Uterus (tissue), 4 donors: ENCODE measurements around the gene CEP83. TPM values are rescaled to one million over a fixed set of nuclear protein-coding genes. Genes with fewer than 3 reads are reported as not detected.

Experiments used
- DNase-seq, 2 donors: peaks; one replicate each; pipeline ENCODE4 v3.0.0-alpha.2; 2019 to 2020
- H3K27ac ChIP-seq, 2 donors: fragments of 200-600 bp; sonication (generic); 1 replicate in 1 of 2; 2 replicates in 1 of 2; pipeline ENCODE4 v1.5.1; 2016 to 2018
- H3K27me3 ChIP-seq, 2 donors: fragments of 200-600 bp; sonication (generic); one replicate each; pipeline ENCODE4 v1.5.1; 2018 to 2019; ENCODE audit warnings: control low read depth in 1 of 2
- H3K36me3 ChIP-seq, 2 donors: fragments of 200-600 bp; sonication (generic); one replicate each; pipeline ENCODE4 v1.5.1; 2019; ENCODE audit warnings: control low read depth in 1 of 2
- H3K4me1 ChIP-seq, 2 donors: fragments of 200-600 bp; sonication (generic); one replicate each; pipeline ENCODE4 v1.5.1; 2018 to 2019; ENCODE audit warnings: control low read depth in 1 of 2
- H3K4me3 ChIP-seq, 2 donors: fragments of 200-600 bp; sonication (generic); 1 replicate in 1 of 2; 2 replicates in 1 of 2; pipeline ENCODE4 v1.5.1; 2018 to 2019; ENCODE audit warnings: mild to moderate bottlenecking in 1 of 2
- H3K9me3 ChIP-seq, 2 donors: fragments of 200-600 bp; sonication (generic); one replicate each; pipeline ENCODE4 v1.5.1; 2019; ENCODE audit warnings: control low read depth in 1 of 2
- CTCF ChIP-seq, 4 experiments: fragments of 200-600 bp in 2 of 4; fragments of 450-650 bp in 2 of 4; sonication (generic) in 2 of 4; IDR thresholded peaks; one replicate each; pipeline ENCODE4 v1.5.1; 2016 to 2019; ENCODE audit warnings: antibody characterized with exemption in 4 of 4, mild to moderate bottlenecking in 2 of 4, moderate library complexity in 1 of 4
- POLR2A ChIP-seq, 2 donors: fragments of 450-650 bp; IDR thresholded peaks; one replicate each; pipeline ENCODE4 v1.6.1; 2016; ENCODE audit warnings: antibody characterized with exemption in 2 of 2, mild to moderate bottlenecking in 1 of 2, moderate library complexity in 1 of 2
- intact Hi-C: fragments of 100-400 bp; cut with DNase I; formaldehyde crosslinking; loops from one replicate; pipeline ENCODE4 v1.15.1; 2023; ENCODE audit warnings: low total_unique reads
- total RNA-seq, 4 donors: library from RNA; depleted of rRNA in 3 of 4; stranded (reverse); fragments of >200 nt in 3 of 4; gene quantifications; one replicate each; pipeline versions ENCODE4 v1.1.0 to v1.2.4, GENCODE V29; 2014 to 2023
- donor health status: DM: yes; HTN: yes; CAD: no.

CEP83 gene, protein sequence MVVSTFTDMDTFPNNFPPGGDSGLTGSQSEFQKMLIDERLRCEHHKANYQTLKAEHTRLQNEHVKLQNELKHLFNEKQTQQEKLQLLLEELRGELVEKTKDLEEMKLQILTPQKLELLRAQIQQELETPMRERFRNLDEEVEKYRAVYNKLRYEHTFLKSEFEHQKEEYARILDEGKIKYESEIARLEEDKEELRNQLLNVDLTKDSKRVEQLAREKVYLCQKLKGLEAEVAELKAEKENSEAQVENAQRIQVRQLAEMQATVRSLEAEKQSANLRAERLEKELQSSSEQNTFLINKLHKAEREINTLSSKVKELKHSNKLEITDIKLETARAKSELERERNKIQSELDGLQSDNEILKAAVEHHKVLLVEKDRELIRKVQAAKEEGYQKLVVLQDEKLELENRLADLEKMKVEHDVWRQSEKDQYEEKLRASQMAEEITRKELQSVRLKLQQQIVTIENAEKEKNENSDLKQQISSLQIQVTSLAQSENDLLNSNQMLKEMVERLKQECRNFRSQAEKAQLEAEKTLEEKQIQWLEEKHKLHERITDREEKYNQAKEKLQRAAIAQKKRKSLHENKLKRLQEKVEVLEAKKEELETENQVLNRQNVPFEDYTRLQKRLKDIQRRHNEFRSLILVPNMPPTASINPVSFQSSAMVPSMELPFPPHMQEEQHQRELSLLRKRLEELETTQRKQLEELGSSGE
- 10 to 100 TPM; 14.7 to 40.7 (median 33.2) TPM for total RNA-seq

DNA sequence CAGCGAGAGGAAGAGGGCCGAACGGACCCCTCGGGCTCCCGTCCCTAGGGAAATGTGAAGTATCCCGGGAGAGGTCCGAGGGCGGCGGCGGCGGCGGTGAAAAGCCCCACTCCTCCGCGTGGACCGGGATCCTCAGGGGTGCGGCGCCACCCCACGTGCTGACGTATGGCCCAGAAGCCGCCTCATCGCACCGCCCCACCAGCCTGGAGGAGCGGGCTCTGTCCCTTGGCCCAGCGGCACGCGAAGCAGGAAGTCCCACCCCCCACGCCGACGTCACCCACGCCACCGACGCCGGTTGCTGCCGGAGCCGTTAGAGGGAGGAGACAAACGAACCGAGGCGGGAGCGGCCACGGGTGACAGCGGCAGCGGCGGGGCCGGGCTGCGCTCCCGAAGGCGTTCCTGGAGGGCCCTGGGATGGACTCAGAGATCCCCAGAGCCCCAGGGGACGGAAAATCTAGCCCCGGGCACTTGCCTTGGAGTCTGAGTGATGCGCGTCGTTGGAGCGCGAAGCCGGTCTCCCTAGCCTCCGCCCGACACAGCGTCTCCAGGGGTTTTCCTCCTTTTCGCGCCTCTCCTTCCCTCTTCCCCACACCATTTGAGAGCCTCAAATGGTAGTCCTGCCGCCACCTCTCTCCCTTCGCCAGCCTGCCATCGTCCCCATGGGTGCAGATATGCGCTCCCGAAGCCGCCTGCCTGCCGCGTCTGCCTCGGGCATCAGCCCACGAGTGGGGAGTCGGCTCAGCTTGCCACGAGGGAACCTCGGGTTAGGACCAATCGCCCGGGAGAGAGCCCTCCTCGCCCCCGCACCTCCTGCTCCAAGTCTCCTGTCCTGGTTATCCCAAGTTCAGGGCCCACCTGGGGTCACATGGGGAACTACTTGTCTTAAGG, at the start of gene CEP83:
Gene CEP83, minus strand, starts transcription at position 140 of the 888 bp plus-strand sequence. CDS start 47,377 bp downstream, outside the sequence.
- Histone ChIP-seq H3K4me1 (peaks cover 0 to 3% of the 10 kb centered on the region in 2 donors), H3K4me3 (peak within 1 kb of the TSS; percentile 71 to 78), H3K27ac (peak within 1 kb of the TSS; percentile 91 to 94), H3K27me3 (no peaks in the 10 kb centered on the region), H3K9me3 (no peaks in the 10 kb centered on the region), H3K36me3 (no peaks in the 10 kb centered on the region)
- TF ChIP-seq CTCF (IDR thresholded peaks at IDR 0.05) (no peak), POLR2A (IDR thresholded peaks at IDR 0.05) (peak; percentile 93 to 94)
- peak; percentile 97 for DNase-seq
- intact Hi-C loops: no loop called here

- Histone ChIP-seq H3K27ac (no peak overlapping the region), H3K36me3 (no peaks in the 10 kb centered on the region), H3K4me3 (no peak overlapping the region), H3K27me3 (no peaks in the 10 kb centered on the region), H3K9me3 (no peaks in the 10 kb centered on the region), H3K4me1 (no peaks in the 10 kb centered on the region)
- DNase-seq: no peak
- intact Hi-C loops: no loop called here
- TF ChIP-seq CTCF (IDR thresholded peaks at IDR 0.05): no peak
- TF ChIP-seq POLR2A (IDR thresholded peaks at IDR 0.05): no peak
These were observed 49.6 kb upstream of the CEP83 start for GRCh38 chr12:94509317-94509716.

DNA sequence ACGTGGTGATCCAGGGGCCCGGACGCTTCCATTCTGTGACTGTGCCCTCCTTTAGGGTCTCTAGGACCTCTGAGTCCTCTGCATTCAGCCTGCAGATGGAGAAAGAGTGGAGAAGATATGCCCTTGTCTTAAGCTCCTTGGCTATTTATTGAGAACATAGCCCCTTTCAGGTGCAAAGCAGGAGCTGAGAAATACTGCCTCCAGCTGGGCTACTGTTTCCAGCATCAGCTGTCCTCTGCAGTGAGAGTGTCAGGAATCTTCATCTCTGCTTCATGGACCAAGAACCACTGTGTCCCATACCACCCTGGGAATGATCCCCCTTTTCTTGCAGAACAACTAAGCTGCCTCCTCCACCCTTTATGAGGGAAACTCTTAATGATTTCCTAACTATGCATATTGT, 47.8 kb upstream of the CEP83 start:
- H3K27ac ChIP-seq: no peak overlapping the region
- H3K4me1 ChIP-seq: no peaks in the 10 kb centered on the region
- no peak for DNase-seq
- H3K36me3 ChIP-seq: no peaks in the 10 kb centered on the region
- intact Hi-C loops: no loop called here
- H3K4me3 ChIP-seq: no peak overlapping the region
- H3K9me3 ChIP-seq: no peaks in the 10 kb centered on the region
- no peaks in the 10 kb centered on the region for H3K27me3 ChIP-seq
- no peak for TF ChIP-seq POLR2A (IDR thresholded peaks at IDR 0.05)
- no peak for TF ChIP-seq CTCF (IDR thresholded peaks at IDR 0.05)

DNA sequence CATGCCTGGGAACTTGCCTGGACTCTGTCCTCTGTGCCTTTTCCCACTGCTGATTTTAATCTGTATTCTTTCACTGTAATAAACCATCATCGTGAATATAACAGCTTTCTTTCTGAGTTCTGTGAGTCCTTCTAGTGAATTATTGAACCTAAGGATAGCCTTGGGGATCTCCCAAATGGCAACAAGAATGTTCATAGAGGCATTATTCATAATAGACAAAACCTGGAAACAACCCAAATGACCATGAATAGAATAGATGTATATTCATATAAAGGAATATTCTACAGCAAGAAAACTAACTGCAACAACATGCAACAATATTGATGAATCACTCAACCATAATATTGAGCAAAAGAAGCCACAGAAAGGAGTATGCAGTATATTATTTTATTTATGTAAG, 44.7 kb upstream of the CEP83 start:
- no peak for TF ChIP-seq CTCF (IDR thresholded peaks at IDR 0.05)
- TF ChIP-seq POLR2A (IDR thresholded peaks at IDR 0.05): no peak
- no peaks in the 10 kb centered on the region for H3K9me3 ChIP-seq
- intact Hi-C loops: no loop called here
- no peaks in the 10 kb centered on the region for H3K4me1 ChIP-seq
- H3K4me3 ChIP-seq: no peak overlapping the region
- no peaks in the 10 kb centered on the region for H3K36me3 ChIP-seq
- DNase-seq: no peak
- H3K27me3 ChIP-seq: no peaks in the 10 kb centered on the region
- no peak overlapping the region for H3K27ac ChIP-seq
